Measurements from ENCODE around the gene RIPPLY3. TPM values are rescaled to one million over a fixed set of nuclear protein-coding genes. Genes with fewer than 3 reads are reported as not detected.

The RIPPLY3 gene
- total and polyA plus RNA-seq, 8 donors: 0.18 to 0.65 (median 0.50) TPM; not detected in 4

GRCh38 chr21:37040212-37040611, 33.7 kb downstream of the RIPPLY3 start:
- no peak for DNase-seq
- H3K27me3 ChIP-seq: no peaks in the 10 kb centered on the region
- H3K4me3 ChIP-seq: no peak overlapping the region
- no peaks in the 10 kb centered on the region for H3K4me1 ChIP-seq
- TF ChIP-seq POLR2AphosphoS5 (IDR thresholded peaks at IDR 0.05) (no peak), CTCF (IDR thresholded peaks at IDR 0.05) (no peak), POLR2A (IDR thresholded peaks at IDR 0.05) (no peak), EP300 (IDR thresholded peaks at IDR 0.05) (no peak)
- intact Hi-C loops (cut with DNase I; ENCODE audit: low total_unique reads): no loop called here
- no peaks in the 10 kb centered on the region for H3K9me3 ChIP-seq
- 86 to 93% (median 90%) methylated on average over 3 of the region's 3 CpGs for WGBS, 5 donors
- no peaks in the 10 kb centered on the region for H3K36me3 ChIP-seq
- H3K27ac ChIP-seq: no peak overlapping the region

GRCh38 chr21:37041706-37042271, 35.3 kb downstream of the RIPPLY3 start:
- no peaks in the 10 kb centered on the region for H3K27me3 ChIP-seq
- no peak for TF ChIP-seq POLR2AphosphoS5 (IDR thresholded peaks at IDR 0.05)
- TF ChIP-seq CTCF (IDR thresholded peaks at IDR 0.05): no peak
- no peak for TF ChIP-seq POLR2A (IDR thresholded peaks at IDR 0.05)
- no peak for TF ChIP-seq EP300 (IDR thresholded peaks at IDR 0.05)
- H3K36me3 ChIP-seq: no peaks in the 10 kb centered on the region
- no peak overlapping the region for H3K4me3 ChIP-seq
- H3K27ac ChIP-seq: no peak overlapping the region
- DNase-seq: no peak
- H3K9me3 ChIP-seq: no peaks in the 10 kb centered on the region
- 82 to 97% (median 92%) methylated on average over 4 of the region's 4 CpGs for WGBS, 5 donors
- intact Hi-C loops (cut with DNase I; ENCODE audit: low total_unique reads): no loop called here
- H3K4me1 ChIP-seq: no peaks in the 10 kb centered on the region

GRCh38 chr21:37043818-37044217, 37.3 kb downstream of the RIPPLY3 start:
- Histone ChIP-seq H3K27me3 (no peaks in the 10 kb centered on the region), H3K9me3 (no peaks in the 10 kb centered on the region), H3K4me3 (no peak overlapping the region), H3K4me1 (no peaks in the 10 kb centered on the region), H3K27ac (no peak overlapping the region), H3K36me3 (no peaks in the 10 kb centered on the region)
- TF ChIP-seq CTCF (IDR thresholded peaks at IDR 0.05): no peak
- TF ChIP-seq POLR2AphosphoS5 (IDR thresholded peaks at IDR 0.05): no peak
- TF ChIP-seq POLR2A (IDR thresholded peaks at IDR 0.05): no peak
- TF ChIP-seq EP300 (IDR thresholded peaks at IDR 0.05): no peak
- DNase-seq: no peak
- intact Hi-C loops (cut with DNase I; ENCODE audit: low total_unique reads): no loop called here
- 89 to 95% (median 91%) methylated on average over 6 of the region's 6 CpGs for WGBS, 5 donors

- Histone ChIP-seq H3K4me3 (no peak overlapping the region), H3K4me1 (no peaks in the 10 kb centered on the region), H3K27ac (no peak overlapping the region), H3K27me3 (no peaks in the 10 kb centered on the region), H3K36me3 (no peaks in the 10 kb centered on the region), H3K9me3 (no peaks in the 10 kb centered on the region)
- intact Hi-C loops (cut with DNase I; ENCODE audit: low total_unique reads): no loop called here
- DNase-seq: no peak
- 96 to 100% (median 97%) methylated on average over 3 of the region's 3 CpGs for WGBS, 5 donors
- no peak for TF ChIP-seq POLR2AphosphoS5 (IDR thresholded peaks at IDR 0.05)
- no peak for TF ChIP-seq POLR2A (IDR thresholded peaks at IDR 0.05)
- no peak for TF ChIP-seq CTCF (IDR thresholded peaks at IDR 0.05)
- TF ChIP-seq EP300 (IDR thresholded peaks at IDR 0.05): no peak
Measured at GRCh38 chr21:37044643-37045042, 38.1 kb downstream of the RIPPLY3 start.

Measured in stomach (tissue), 9 donors.